Neural progenitor cell (in vitro differentiated cells): ENCODE measurements around the gene ITPRIPL2. TPM values are rescaled to one million over a fixed set of nuclear protein-coding genes. Genes with fewer than 3 reads are reported as not detected.

Experiments used
- DNase-seq: peaks from one replicate; pipeline ENCODE4 v3.0.0-alpha.2; 2016; ENCODE audit warnings: low spot score
- H2AFZ ChIP-seq: fragments of 200-600 bp; sonication (generic); replicated peaks from 2 replicates; pipeline ENCODE4 v1.6.1; 2016; ENCODE audit warnings: antibody characterized with exemption
- H3F3A ChIP-seq: fragments of 200-600 bp; sonication (generic); 2 replicates; pipeline ENCODE4 v1.6.1; 2016; ENCODE audit warnings: antibody characterized with exemption, low read depth
- H3K27ac ChIP-seq: fragments of 200-600 bp; sonication (generic); 2 replicates; pipeline ENCODE4 v1.5.1; 2016; ENCODE audit warnings: mild to moderate bottlenecking
- H3K27me3 ChIP-seq: fragments of 200-600 bp; sonication (generic); 2 replicates; pipeline ENCODE4 v1.6.1; 2016; ENCODE audit warnings: mild to moderate bottlenecking, moderate library complexity
- H3K36me3 ChIP-seq: fragments of 200-600 bp; sonication (generic); 2 replicates; pipeline ENCODE4 v1.5.1; 2016
- H3K4me1 ChIP-seq: fragments of 200-600 bp; sonication (generic); 2 replicates; pipeline ENCODE4 v1.6.1; 2016; ENCODE audit warnings: mixed run types
- H3K4me2 ChIP-seq: fragments of 200-600 bp; sonication (generic); 2 replicates; pipeline ENCODE4 v1.6.1; 2016
- H3K4me3 ChIP-seq: fragments of 200-600 bp; sonication (generic); 2 replicates; pipeline ENCODE4 v1.5.1; 2016
- H3K79me2 ChIP-seq: fragments of 200-600 bp; sonication (generic); 2 replicates; pipeline ENCODE4 v1.6.1; 2016; ENCODE audit warnings: low read depth
- H3K9ac ChIP-seq: fragments of 200-600 bp; sonication (generic); 2 replicates; pipeline ENCODE4 v1.6.1; 2016
- H3K9me3 ChIP-seq: fragments of 200-600 bp; sonication (generic); 2 replicates; pipeline ENCODE4 v1.5.1; 2016; ENCODE audit warnings: low read depth
- H4K20me1 ChIP-seq: fragments of 200-600 bp; sonication (generic); 2 replicates; pipeline ENCODE4 v1.6.1; 2016; ENCODE audit warnings: low read depth
- H3K27ac Mint-ChIP-seq: 3 replicates; pipeline ENCODE4 v1.8.0; 2021; ENCODE audit warnings: mixed read lengths
- H3K27me3 Mint-ChIP-seq: 2 replicates; pipeline ENCODE4 v1.8.0; 2022; ENCODE audit warnings: low read depth, mild to moderate bottlenecking, inconsistent platforms, moderate library complexity, mixed read lengths; ENCODE audit not compliant: insufficient read depth
- H3K36me3 Mint-ChIP-seq: 3 replicates; pipeline ENCODE4 v1.8.0; 2021; ENCODE audit warnings: mixed read lengths
- H3K4me1 Mint-ChIP-seq: 3 replicates; pipeline ENCODE4 v1.8.0; 2021; ENCODE audit warnings: mixed read lengths
- H3K4me3 Mint-ChIP-seq: 3 replicates; pipeline ENCODE4 v1.8.0; 2021; ENCODE audit warnings: mild to moderate bottlenecking, moderate library complexity, mixed read lengths
- H3K9me3 Mint-ChIP-seq: 3 replicates; pipeline ENCODE4 v1.8.0; 2020; ENCODE audit warnings: mixed read lengths
- EZH2 ChIP-seq: fragments of 200-600 bp; sonication (generic); IDR thresholded peaks from 2 replicates; pipeline ENCODE4 v1.6.1; 2017; ENCODE audit warnings: antibody characterized with exemption, mild to moderate bottlenecking, moderate library complexity
- EZH2phosphoT487 ChIP-seq: fragments of 200-600 bp; sonication (generic); IDR thresholded peaks from 2 replicates; pipeline ENCODE4 v1.6.1; 2017; ENCODE audit warnings: antibody characterized with exemption
- total RNA-seq: library from RNA; depleted of rRNA; stranded (reverse); fragments of >200 nt; gene quantifications from 2 replicates; pipeline ENCODE4 v1.2.3, GENCODE V29; 2015; ENCODE audit warnings: low replicate concordance
- TF ChIP-seq, protein P1 (sequence below): fragments of 200-600 bp; sonication (generic); IDR thresholded peaks from 2 replicates; pipeline ENCODE4 v1.5.1; 2017; ENCODE audit warnings: antibody characterized with exemption, mild to moderate bottlenecking

The ITPRIPL2 gene
- total RNA-seq, 1 donor from 2014 or later, result 3.7 TPM

DNA sequence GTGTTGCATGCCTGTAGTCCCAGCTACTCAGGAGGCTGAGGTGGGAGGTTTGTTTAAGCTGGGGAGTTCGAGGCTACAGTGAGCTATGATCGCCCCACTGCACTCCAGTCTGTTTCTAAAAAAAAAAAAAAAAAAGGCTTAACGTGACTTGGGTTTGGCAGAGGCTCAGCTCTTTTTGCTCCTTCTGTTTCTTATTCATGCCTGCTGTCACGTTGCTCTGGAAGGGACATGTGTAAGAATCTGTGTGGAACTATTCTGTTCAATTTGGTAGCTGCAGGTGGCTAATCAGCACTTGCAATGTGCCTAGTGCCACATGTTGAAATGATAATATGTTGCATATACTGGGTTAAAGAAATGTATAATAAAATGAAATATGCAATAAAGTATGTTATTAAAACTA is 33.4 kb downstream of the ITPRIPL2 start:
- Histone ChIP-seq H3K27ac (no peak overlapping the region), H4K20me1 (no peaks in the 10 kb centered on the region), H3F3A (no peaks in the 10 kb centered on the region), H3K79me2 (no peaks in the 10 kb centered on the region), H2AFZ (no peak overlapping the region), H3K27me3 (no peaks in the 10 kb centered on the region), H3K4me1 (no peaks in the 10 kb centered on the region), H3K36me3 (no peaks in the 10 kb centered on the region), H3K9ac (no peak overlapping the region), H3K9me3 (peaks cover 3% of the 10 kb centered on the region), H3K4me2 (no peak overlapping the region), H3K4me3 (no peak overlapping the region)
- Mint-ChIP-seq H3K9me3 (peaks cover 2% of the 10 kb centered on the region), H3K36me3 (no peaks in the 10 kb centered on the region), H3K27ac (no peak overlapping the region), H3K4me3 (no peak overlapping the region), H3K4me1 (peaks cover 25% of the 10 kb centered on the region), H3K27me3 (peaks cover 2% of the 10 kb centered on the region)
- TF ChIP-seq, protein P1, sequence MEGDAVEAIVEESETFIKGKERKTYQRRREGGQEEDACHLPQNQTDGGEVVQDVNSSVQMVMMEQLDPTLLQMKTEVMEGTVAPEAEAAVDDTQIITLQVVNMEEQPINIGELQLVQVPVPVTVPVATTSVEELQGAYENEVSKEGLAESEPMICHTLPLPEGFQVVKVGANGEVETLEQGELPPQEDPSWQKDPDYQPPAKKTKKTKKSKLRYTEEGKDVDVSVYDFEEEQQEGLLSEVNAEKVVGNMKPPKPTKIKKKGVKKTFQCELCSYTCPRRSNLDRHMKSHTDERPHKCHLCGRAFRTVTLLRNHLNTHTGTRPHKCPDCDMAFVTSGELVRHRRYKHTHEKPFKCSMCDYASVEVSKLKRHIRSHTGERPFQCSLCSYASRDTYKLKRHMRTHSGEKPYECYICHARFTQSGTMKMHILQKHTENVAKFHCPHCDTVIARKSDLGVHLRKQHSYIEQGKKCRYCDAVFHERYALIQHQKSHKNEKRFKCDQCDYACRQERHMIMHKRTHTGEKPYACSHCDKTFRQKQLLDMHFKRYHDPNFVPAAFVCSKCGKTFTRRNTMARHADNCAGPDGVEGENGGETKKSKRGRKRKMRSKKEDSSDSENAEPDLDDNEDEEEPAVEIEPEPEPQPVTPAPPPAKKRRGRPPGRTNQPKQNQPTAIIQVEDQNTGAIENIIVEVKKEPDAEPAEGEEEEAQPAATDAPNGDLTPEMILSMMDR, result no peak
- TF ChIP-seq EZH2phosphoT487, result no peak
- no peak for TF ChIP-seq EZH2
- no peak for DNase-seq

DNA sequence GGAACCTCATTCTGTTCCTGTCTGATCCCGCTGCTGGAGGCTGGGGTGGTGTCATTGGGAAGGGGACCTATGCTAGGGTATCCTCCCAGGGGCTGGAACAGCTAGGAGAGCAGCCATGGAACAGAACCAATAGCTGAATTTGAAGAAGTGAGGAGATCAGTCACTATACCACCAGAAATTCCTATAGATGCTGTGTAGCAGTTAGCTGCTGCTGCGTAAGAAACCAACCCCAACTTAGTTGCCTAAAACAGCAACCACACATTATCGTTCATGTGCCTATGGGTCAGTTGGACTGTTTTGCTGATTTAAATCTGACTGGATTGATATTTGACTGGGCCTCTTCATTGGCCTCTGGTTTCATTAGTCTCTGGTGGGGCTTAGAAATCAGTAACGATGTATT is 33.9 kb downstream of the ITPRIPL2 start:
- peaks cover 23% of the 10 kb centered on the region for H3K4me1 Mint-ChIP-seq
- H3K4me3 Mint-ChIP-seq, result no peak overlapping the region
- no peak overlapping the region for H3K4me3 ChIP-seq
- H3K9me3 Mint-ChIP-seq, result peaks cover 2% of the 10 kb centered on the region
- H3K9ac ChIP-seq, result no peak overlapping the region
- H3K36me3 ChIP-seq, result no peaks in the 10 kb centered on the region
- TF ChIP-seq, protein P1, result no peak
- TF ChIP-seq EZH2phosphoT487 (no peak), EZH2 (no peak)
- H3K4me2 ChIP-seq, result no peak overlapping the region
- no peaks in the 10 kb centered on the region for H3F3A ChIP-seq
- H3K27ac Mint-ChIP-seq, result no peak overlapping the region
- no peak for DNase-seq
- H3K27ac ChIP-seq, result no peak overlapping the region
- no peaks in the 10 kb centered on the region for H3K36me3 Mint-ChIP-seq
- H3K27me3 Mint-ChIP-seq, result peaks cover 2% of the 10 kb centered on the region
- H3K79me2 ChIP-seq, result no peaks in the 10 kb centered on the region
- H3K4me1 ChIP-seq, result no peaks in the 10 kb centered on the region
- no peak overlapping the region for H2AFZ ChIP-seq
- no peaks in the 10 kb centered on the region for H3K27me3 ChIP-seq
- H4K20me1 ChIP-seq, result no peaks in the 10 kb centered on the region
- H3K9me3 ChIP-seq, result peaks cover 3% of the 10 kb centered on the region

- Mint-ChIP-seq H3K4me1 (peaks cover 17% of the 10 kb centered on the region), H3K27me3 (peaks cover 2% of the 10 kb centered on the region), H3K9me3 (peaks cover 2% of the 10 kb centered on the region), H3K27ac (no peak overlapping the region), H3K4me3 (no peak overlapping the region), H3K36me3 (no peaks in the 10 kb centered on the region)
- Histone ChIP-seq H3K27me3 (no peaks in the 10 kb centered on the region), H3K9ac (no peak overlapping the region), H3K4me2 (no peak overlapping the region), H3K9me3 (peaks cover 3% of the 10 kb centered on the region), H3K36me3 (no peaks in the 10 kb centered on the region), H3K27ac (no peak overlapping the region), H3K79me2 (no peaks in the 10 kb centered on the region), H4K20me1 (no peaks in the 10 kb centered on the region), H3K4me3 (no peak overlapping the region), H2AFZ (no peak overlapping the region), H3K4me1 (no peaks in the 10 kb centered on the region), H3F3A (no peaks in the 10 kb centered on the region)
- no peak for DNase-seq
- TF ChIP-seq EZH2phosphoT487 (no peak), EZH2 (no peak)
- TF ChIP-seq, protein P1, result no peak
Measured at GRCh38 chr16:19148189-19148588, 34.4 kb downstream of the ITPRIPL2 start.
